Heart left ventricle (tissue), 13 donors: ENCODE results near the gene FRG1.

Experiments used
- POLR2A ChIP-seq, 2 donors: fragments of 450-650 bp; IDR thresholded peaks; one replicate each; pipeline ENCODE4 v1.6.1; 2017; ENCODE audit warnings: antibody characterized with exemption in 2 of 2, mild to moderate bottlenecking in 2 of 2, moderate library complexity in 2 of 2
- TF ChIP-seq, protein P1 (sequence below), 12 donors: fragments of 200-600 bp; sonication (generic) in 4 of 12; IDR thresholded peaks; one replicate each; pipeline versions ENCODE4 v1.5.0 to v1.8.0; 2018 to 2022; ENCODE audit warnings: antibody characterized with exemption in 12 of 12, mild to moderate bottlenecking in 5 of 12
- donor health status: ischemic (EF 13 %, LVEDD 7.1; RV severe dilation, severe dysfunction).
- donor health status: DM: no; HTN: yes; CAD: no.
- donor health status: DM: no; HTN: no; CAD: no.
- donor health status: ischemic (EF 25% LVEDD 6.9; RV normal size, moderate dysfunction).
- donor health status: ischemic (EF 25% LVEDD 5.7; RV mildly dilated, moderate dysfunction).
- donor health status: ischemic (EF 35%, LVEDD 5.7; RV mildly dilated, moderate dysfunction).
- donor health status: nonischemic (EF 11% LVEDD 7.7; RV severe dilation, severe dysfunction).
- donor health status: DM: yes; HTN: yes; CAD: no.
- donor health status: PGD.
- donor health status: ischemic (EF 29% LVEDD 5.4; RV normal size, mild dysfunction).
- donor health status: nonischemic (EF 23%, LVEDD 6.1; RV moderate dilation, normal function).

DNA sequence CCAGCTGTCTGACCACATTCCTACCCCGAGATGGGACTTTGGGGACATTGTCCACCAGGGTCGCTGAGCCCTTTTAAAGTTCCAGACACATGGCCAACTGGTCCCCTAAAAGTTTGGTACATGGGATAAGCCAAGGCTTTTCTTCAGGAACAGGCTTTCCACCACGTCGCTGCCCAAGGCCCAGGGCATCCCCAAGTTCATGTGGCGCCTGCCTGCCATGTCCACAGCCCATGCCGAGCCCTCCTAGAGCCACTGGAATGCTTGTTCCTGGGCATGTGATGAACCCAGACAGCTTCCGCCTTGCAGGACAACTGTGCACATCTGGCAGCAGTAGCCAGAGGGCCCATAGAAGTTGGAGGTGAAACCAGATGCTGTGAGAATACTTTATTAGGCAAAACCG lies 41.3 kb downstream of the FRG1 start:
- TF ChIP-seq, protein P1, sequence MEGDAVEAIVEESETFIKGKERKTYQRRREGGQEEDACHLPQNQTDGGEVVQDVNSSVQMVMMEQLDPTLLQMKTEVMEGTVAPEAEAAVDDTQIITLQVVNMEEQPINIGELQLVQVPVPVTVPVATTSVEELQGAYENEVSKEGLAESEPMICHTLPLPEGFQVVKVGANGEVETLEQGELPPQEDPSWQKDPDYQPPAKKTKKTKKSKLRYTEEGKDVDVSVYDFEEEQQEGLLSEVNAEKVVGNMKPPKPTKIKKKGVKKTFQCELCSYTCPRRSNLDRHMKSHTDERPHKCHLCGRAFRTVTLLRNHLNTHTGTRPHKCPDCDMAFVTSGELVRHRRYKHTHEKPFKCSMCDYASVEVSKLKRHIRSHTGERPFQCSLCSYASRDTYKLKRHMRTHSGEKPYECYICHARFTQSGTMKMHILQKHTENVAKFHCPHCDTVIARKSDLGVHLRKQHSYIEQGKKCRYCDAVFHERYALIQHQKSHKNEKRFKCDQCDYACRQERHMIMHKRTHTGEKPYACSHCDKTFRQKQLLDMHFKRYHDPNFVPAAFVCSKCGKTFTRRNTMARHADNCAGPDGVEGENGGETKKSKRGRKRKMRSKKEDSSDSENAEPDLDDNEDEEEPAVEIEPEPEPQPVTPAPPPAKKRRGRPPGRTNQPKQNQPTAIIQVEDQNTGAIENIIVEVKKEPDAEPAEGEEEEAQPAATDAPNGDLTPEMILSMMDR (IDR thresholded peaks at IDR 0.05), result no peak
- TF ChIP-seq POLR2A (IDR thresholded peaks at IDR 0.05), result no peak
